H1 (cell line): ENCODE data around the gene FMOD. TPM values are rescaled to one million over a fixed set of nuclear protein-coding genes. Genes with fewer than 3 reads are reported as not detected.

Experiments used
- TEAD4 ChIP-seq: IDR thresholded peaks from 2 replicates; pipeline ENCODE4 v1.6.1; 2012; ENCODE audit warnings: low read depth, low read length, inconsistent platforms, mixed read lengths
- USF2 ChIP-seq: IDR thresholded peaks from 2 replicates; pipeline ENCODE4 v1.6.1; 2011; ENCODE audit warnings: low read length, improper control_type of control experiment
- polyA plus RNA-seq, 7 experiments: library from polyadenylated mRNA; depleted of rRNA in 3 of 7; stranded (reverse) in 5 of 7; unstranded in 2 of 7; fragments of >200 nt in 5 of 7; fragments of 200-250 nt in 2 of 7; gene quantifications; 1 replicate in 5 of 7; 2 replicates in 1 of 7; 4 replicates in 1 of 7; pipeline versions ENCODE4 v1.2.1 to v1.2.3, GENCODE V29; 2011 to 2013; ENCODE audit warnings: missing spikeins in 2 of 7, mixed read lengths in 2 of 7
- total RNA-seq: library from RNA; stranded (reverse); fragmentation: NEBNext Ultra II Directional; extraction: Animal tissue kit (Norgen Biotek cat#: 25700); gene quantifications from 2 replicates; pipeline ENCODE4 v1.2.1, GENCODE V29; 2021

FMOD gene
- total and polyA plus RNA-seq, 2 of the 8 experiments (the other 6 are each of a cell fraction or from before 2014, with no cell fraction given) = 0.17 to 0.32 TPM

GRCh38 chr1:203346769-203347102, 4.2 kb downstream of the FMOD start (continued):
- TF ChIP-seq USF2 = no peak
- no peak for TF ChIP-seq TEAD4
